Astrocyte (in vitro differentiated cells and primary cell): Measurements from ENCODE around the gene NDUFS3. TPM values are rescaled to one million over a fixed set of nuclear protein-coding genes. Genes with fewer than 3 reads are reported as not detected.

ENCODE experiments used
- DNase-seq: peaks from one replicate; pipeline ENCODE4 v3.0.0-alpha.2; 2010; ENCODE audit warnings: low read depth
- FAIRE-seq: peaks from 2 replicates; lab custom pipeline; 2011; peaks lifted over from hg19 to GRCh38; lab: Jason Lieb, UNC
- H2AFZ ChIP-seq: 2 replicates; pipeline ENCODE4 v1.6.0; 2012; ENCODE audit warnings: low read depth, low read length, inconsistent platforms
- H3K27ac ChIP-seq: 2 replicates; pipeline ENCODE4 v1.5.1; 2011; ENCODE audit warnings: low read depth, low read length, inconsistent platforms
- H3K27me3 ChIP-seq: 2 replicates; pipeline ENCODE4 v1.6.0; 2011; ENCODE audit warnings: low read length, inconsistent platforms; ENCODE audit not compliant: insufficient read depth
- H3K36me3 ChIP-seq: 2 replicates; pipeline ENCODE4 v1.5.1; 2011; ENCODE audit warnings: low read length, inconsistent platforms; ENCODE audit not compliant: insufficient read depth
- H3K4me1 ChIP-seq: 2 replicates; pipeline ENCODE4 v1.5.1; 2011; ENCODE audit warnings: low read length, inconsistent platforms; ENCODE audit not compliant: insufficient read depth
- H3K4me2 ChIP-seq: 2 replicates; pipeline ENCODE4 v1.6.0; 2012; ENCODE audit warnings: low read length, inconsistent platforms
- H3K4me3 ChIP-seq: 2 replicates; pipeline ENCODE4 v1.5.1; 2011; ENCODE audit warnings: low read depth, mild to moderate bottlenecking, low read length, inconsistent platforms; ENCODE audit not compliant: insufficient read depth
- H3K79me2 ChIP-seq: 2 replicates; pipeline ENCODE4 v1.6.0; 2012; ENCODE audit warnings: mild to moderate bottlenecking, low read length, inconsistent platforms; ENCODE audit not compliant: insufficient read depth
- H3K9ac ChIP-seq: 2 replicates; pipeline ENCODE4 v1.6.0; 2012; ENCODE audit warnings: mild to moderate bottlenecking, low read length, inconsistent platforms
- H3K9me3 ChIP-seq: 2 replicates; pipeline ENCODE4 v1.5.1; 2012; ENCODE audit warnings: low read depth, mild to moderate bottlenecking, low read length, inconsistent platforms; ENCODE audit not compliant: insufficient read depth
- H4K20me1 ChIP-seq: 2 replicates; pipeline ENCODE4 v1.6.0; 2012; ENCODE audit warnings: low read length, inconsistent platforms; ENCODE audit not compliant: insufficient read depth
- H3K27ac Mint-ChIP-seq: one replicate; pipeline ENCODE4 v1.8.0; 2021; ENCODE audit warnings: mild to moderate bottlenecking, mixed read lengths; ENCODE audit not compliant: unreplicated experiment
- H3K27me3 Mint-ChIP-seq: one replicate; pipeline ENCODE4 v1.8.0; 2021; ENCODE audit warnings: low read depth, mixed read lengths; ENCODE audit not compliant: unreplicated experiment
- H3K36me3 Mint-ChIP-seq: one replicate; pipeline ENCODE4 v1.8.0; 2021; ENCODE audit warnings: low read depth, mixed read lengths; ENCODE audit not compliant: unreplicated experiment
- H3K4me1 Mint-ChIP-seq: one replicate; pipeline ENCODE4 v1.8.0; 2021; ENCODE audit warnings: low read depth, mixed read lengths; ENCODE audit not compliant: unreplicated experiment
- H3K4me3 Mint-ChIP-seq: one replicate; pipeline ENCODE4 v1.8.0; 2021; ENCODE audit warnings: mild to moderate bottlenecking, moderate library complexity, mixed read lengths; ENCODE audit not compliant: unreplicated experiment
- H3K9me3 Mint-ChIP-seq: one replicate; pipeline ENCODE4 v1.8.0; 2021; ENCODE audit warnings: mild to moderate bottlenecking, mixed read lengths; ENCODE audit not compliant: unreplicated experiment
- EZH2 ChIP-seq: IDR thresholded peaks from 2 replicates; pipeline ENCODE4 v1.6.1; 2012; ENCODE audit warnings: mild to moderate bottlenecking, low read length, inconsistent platforms; ENCODE audit not compliant: insufficient read depth
- total RNA-seq: library from RNA; stranded (reverse); gene quantifications from 2 replicates; pipeline ENCODE4 v1.2.1, GENCODE V29; 2021
- TF ChIP-seq, protein P1 (sequence below): IDR thresholded peaks from 2 replicates; pipeline ENCODE4 v1.5.1; 2011; ENCODE audit warnings: low read depth, mild to moderate bottlenecking, inconsistent platforms, low read length, moderate library complexity; ENCODE audit not compliant: insufficient read depth

NDUFS3 gene
- total RNA-seq, 1 donor from 2014 or later = 80.7 TPM

DNA sequence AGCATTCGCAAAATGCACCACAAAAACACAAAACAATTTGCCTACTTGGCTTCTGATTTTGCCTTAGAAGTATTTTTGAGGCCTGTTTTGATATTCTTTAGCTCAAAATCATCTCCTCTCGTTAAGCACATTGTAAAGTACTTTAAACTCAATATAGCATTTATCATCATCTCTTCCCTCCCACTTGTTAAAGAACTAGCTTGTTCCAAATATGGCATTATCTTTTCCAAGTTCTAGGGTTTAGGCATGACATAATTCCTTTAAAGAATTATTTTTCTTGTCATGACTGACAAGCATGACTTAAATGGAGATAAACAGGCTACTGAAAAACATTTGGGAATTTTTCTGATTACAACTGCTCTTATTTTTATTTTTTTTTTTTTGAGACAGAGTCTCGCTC, 47.2 kb upstream of the NDUFS3 start:
- TF ChIP-seq EZH2 = no peak
- TF ChIP-seq, protein P1, sequence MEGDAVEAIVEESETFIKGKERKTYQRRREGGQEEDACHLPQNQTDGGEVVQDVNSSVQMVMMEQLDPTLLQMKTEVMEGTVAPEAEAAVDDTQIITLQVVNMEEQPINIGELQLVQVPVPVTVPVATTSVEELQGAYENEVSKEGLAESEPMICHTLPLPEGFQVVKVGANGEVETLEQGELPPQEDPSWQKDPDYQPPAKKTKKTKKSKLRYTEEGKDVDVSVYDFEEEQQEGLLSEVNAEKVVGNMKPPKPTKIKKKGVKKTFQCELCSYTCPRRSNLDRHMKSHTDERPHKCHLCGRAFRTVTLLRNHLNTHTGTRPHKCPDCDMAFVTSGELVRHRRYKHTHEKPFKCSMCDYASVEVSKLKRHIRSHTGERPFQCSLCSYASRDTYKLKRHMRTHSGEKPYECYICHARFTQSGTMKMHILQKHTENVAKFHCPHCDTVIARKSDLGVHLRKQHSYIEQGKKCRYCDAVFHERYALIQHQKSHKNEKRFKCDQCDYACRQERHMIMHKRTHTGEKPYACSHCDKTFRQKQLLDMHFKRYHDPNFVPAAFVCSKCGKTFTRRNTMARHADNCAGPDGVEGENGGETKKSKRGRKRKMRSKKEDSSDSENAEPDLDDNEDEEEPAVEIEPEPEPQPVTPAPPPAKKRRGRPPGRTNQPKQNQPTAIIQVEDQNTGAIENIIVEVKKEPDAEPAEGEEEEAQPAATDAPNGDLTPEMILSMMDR = no peak
- no peak overlapping the region for H3K27ac ChIP-seq
- FAIRE-seq = no peak

DNA sequence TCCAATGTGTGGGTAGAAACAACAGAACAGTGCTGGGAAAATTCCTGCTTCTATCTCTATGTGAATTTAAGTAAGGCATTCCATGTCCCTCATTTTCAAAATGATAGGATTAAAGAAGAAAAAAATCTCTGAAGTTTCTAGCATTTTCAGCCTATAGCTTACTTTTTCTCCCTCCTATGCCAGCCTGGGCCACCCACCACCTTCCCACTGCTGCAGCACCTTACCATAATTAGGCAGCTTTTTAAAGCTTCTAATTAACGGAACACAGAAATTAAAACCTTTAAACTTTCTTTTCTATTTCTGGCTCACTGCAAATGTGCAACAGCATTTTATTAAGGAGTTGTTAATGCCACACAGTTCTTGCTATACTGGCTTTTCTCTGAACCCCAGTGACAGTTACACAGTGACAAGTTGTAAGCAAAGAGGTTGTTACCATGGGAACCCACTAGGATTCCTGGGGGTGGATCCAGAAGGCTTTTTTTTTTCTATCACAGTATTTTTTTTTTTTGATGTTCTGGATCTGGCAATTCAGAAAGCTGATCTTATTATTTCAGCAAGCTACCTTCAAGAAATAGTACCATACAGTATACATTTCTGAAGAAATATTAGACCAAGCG, 46.2 kb upstream of the NDUFS3 start:
- no peak for TF ChIP-seq EZH2
- TF ChIP-seq, protein P1 = no peak
- Mint-ChIP-seq H3K27me3 (no peaks in the 10 kb centered on the region), H3K27ac (peak overlapping the region; percentile 84), H3K4me3 (no peak overlapping the region), H3K4me1 (peaks cover 27% of the 10 kb centered on the region), H3K36me3 (peaks cover 5% of the 10 kb centered on the region), H3K9me3 (no peaks in the 10 kb centered on the region)
- Histone ChIP-seq H3K27me3 (no peaks in the 10 kb centered on the region), H3K79me2 (peaks cover 100% of the 10 kb centered on the region), H3K4me1 (peaks cover 12% of the 10 kb centered on the region), H3K27ac (peak overlapping the region; percentile 15), H3K9me3 (no peaks in the 10 kb centered on the region), H4K20me1 (peaks cover 94% of the 10 kb centered on the region), H3K9ac (peak overlapping the region; percentile 3), H3K4me2 (peak overlapping the region; percentile 27), H3K4me3 (no peak overlapping the region), H2AFZ (no peak overlapping the region), H3K36me3 (no peaks in the 10 kb centered on the region)
- no peak for FAIRE-seq
- DNase-seq = no peak

More for the DNA sequence above, 47.2 kb upstream of the NDUFS3 start:
- peaks cover 27% of the 10 kb centered on the region for H3K4me1 Mint-ChIP-seq
- H4K20me1 ChIP-seq = peaks cover 94% of the 10 kb centered on the region
- peaks cover 100% of the 10 kb centered on the region for H3K79me2 ChIP-seq
- H2AFZ ChIP-seq = no peak overlapping the region
- no peaks in the 10 kb centered on the region for H3K27me3 Mint-ChIP-seq
- DNase-seq = no peak
- H3K4me3 Mint-ChIP-seq = no peak overlapping the region
- no peak overlapping the region for H3K4me2 ChIP-seq
- no peaks in the 10 kb centered on the region for H3K27me3 ChIP-seq
- no peak overlapping the region for H3K27ac Mint-ChIP-seq
- H3K36me3 Mint-ChIP-seq = peaks cover 5% of the 10 kb centered on the region
- no peak overlapping the region for H3K4me3 ChIP-seq
- no peak overlapping the region for H3K9ac ChIP-seq
- H3K9me3 Mint-ChIP-seq = no peaks in the 10 kb centered on the region
- peaks cover 12% of the 10 kb centered on the region for H3K4me1 ChIP-seq
- no peaks in the 10 kb centered on the region for H3K9me3 ChIP-seq
- H3K36me3 ChIP-seq = no peaks in the 10 kb centered on the region

DNA sequence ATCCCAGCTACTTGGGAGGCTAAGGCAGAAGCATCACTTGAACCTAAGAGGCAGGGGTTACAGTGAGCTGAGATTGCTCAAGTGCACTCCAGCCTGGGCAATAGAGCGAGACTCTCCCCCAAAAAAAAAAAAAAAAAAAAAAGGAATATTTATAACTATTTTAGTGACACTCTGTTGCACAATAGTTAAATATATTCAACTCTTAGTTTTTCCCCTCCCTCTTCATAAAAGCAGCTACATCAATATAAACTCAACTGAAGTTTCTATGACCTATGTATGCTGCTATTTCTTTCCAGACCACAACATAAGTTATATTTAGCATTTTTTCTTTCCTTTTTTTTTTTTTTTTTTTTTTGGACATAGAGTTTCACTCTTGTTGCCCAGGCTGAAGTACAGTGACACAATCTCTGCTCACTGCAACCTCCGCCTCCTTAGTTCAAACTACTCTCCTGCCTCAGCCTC, 45.2 kb upstream of the NDUFS3 start:
- Mint-ChIP-seq H3K27ac (no peak overlapping the region), H3K4me1 (peaks cover 27% of the 10 kb centered on the region), H3K9me3 (no peaks in the 10 kb centered on the region), H3K36me3 (peaks cover 5% of the 10 kb centered on the region), H3K4me3 (no peak overlapping the region), H3K27me3 (no peaks in the 10 kb centered on the region)
- TF ChIP-seq, protein P1 = no peak
- no peak for TF ChIP-seq EZH2
- peaks cover 99% of the 10 kb centered on the region for H3K79me2 ChIP-seq
- peaks cover 13% of the 10 kb centered on the region for H3K4me1 ChIP-seq
- peaks cover 93% of the 10 kb centered on the region for H4K20me1 ChIP-seq
- H3K27me3 ChIP-seq = no peaks in the 10 kb centered on the region
- H2AFZ ChIP-seq = no peak overlapping the region
- no peak for FAIRE-seq
- no peaks in the 10 kb centered on the region for H3K36me3 ChIP-seq
- peak overlapping the region; percentile 60 for H3K4me2 ChIP-seq
- H3K27ac ChIP-seq = peak overlapping the region; percentile 52
- H3K9me3 ChIP-seq = no peaks in the 10 kb centered on the region
- no peak overlapping the region for H3K9ac ChIP-seq
- H3K4me3 ChIP-seq = no peak overlapping the region
- DNase-seq = peak; percentile 77
